SIG-M5 (cell line): ENCODE measurements around the gene PYCARD.
"Not testable (repeated sequence)": the region's sequence is repeated elsewhere in the genome, so short reads cannot be mapped to it uniquely, and the experiment has no call there.

Experiments
- DNase-seq: peaks from one replicate; lab custom pipeline; 2025; lab: John Stamatoyannopoulos, UW

The PYCARD gene

GRCh38 chr16:31215287-31216162 lies 13.0 kb upstream of the PYCARD start:
- DNase-seq, result no peak

- no peak for DNase-seq
Observed at GRCh38 chr16:31214708-31215286, 12.2 kb upstream of the PYCARD start.

DNA sequence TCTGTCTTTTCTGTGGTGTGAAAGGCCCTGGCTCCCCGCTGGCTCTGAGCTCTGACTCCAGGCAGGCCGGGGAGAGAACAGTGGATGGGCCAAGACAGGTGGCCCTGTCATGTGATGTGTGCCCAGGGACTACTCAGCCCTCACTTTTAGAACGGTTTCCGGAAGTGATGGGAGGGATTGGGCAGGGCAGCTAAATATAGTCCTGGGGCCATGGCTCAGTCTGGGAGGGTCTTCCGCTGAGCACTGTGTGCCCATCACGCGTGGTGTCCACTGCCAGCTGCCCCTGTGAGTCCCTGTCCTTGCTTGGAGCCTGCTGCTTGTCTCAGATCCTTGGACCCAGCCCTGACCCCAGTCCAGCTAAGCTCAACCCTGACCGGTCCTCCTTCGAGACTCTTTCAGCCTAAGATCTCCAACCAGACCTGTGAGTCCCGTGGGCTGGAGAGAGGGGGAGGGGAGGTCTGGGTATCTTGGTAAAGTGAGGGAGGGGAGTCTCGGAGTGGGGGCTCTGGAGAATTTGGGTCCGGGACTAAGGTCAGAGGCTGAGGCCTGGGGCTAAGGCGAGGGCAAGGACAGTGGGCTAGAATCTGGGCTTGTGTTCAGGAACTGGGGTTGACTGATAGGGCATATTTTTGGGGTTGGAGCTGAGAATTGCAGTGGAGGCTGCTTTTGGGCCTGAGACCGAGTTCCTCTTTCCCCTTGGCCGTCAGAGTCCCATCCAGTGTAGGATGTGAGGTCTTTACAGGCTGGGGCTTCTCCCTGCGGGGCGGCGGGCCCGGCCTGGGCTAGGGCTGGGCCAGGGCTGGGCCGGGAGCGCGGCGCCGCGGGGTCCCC lies 11.5 kb upstream of the PYCARD start, which contains the start of gene TRIM72:
Gene TRIM72 (plus strand): TSS at position 243 of the 831 bp plus-strand sequence. CDS start 620 bp downstream, outside the sequence.
- no peak for DNase-seq

DNA sequence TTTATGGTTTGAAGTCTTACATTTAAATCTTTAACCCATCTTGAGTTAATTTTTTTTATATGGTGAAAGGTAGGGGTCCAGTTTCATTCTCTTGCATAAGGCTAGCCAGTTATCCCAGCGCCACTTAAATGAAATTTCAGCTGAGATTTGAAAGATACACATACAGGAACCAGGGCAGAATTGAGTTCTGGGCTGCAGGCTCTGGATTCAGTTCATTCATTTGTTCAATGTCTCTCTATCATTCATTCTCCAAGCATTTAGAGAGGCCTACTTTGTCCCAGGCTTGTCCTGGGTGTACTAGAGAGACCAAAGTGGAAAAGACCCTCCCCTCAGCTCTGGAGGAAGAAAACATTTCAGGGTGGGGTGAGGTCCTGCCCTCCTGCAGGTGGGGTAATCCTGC lies 10.8 kb upstream of the PYCARD start:
- no peak for DNase-seq

DNA sequence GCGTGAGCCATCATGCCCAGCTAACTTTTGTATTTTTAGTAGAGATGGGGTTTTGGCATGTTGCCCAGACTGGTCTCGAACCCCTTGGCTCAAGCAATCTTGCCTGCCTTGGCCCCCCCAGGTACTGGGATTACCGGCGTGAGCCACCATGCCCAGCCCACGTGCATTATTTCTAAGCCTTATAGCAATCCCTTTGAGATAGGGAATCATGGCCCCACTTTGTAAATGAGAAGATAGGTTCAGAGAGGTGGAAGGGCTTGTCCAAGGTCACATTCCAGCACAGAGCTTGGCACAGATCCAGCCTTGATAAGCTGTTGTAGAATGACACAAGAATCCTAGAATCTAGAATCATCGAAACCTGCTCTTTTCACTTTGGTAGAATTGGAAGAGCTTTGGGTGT lies 4.2 kb upstream of the PYCARD start:
- DNase-seq, result no peak

DNA sequence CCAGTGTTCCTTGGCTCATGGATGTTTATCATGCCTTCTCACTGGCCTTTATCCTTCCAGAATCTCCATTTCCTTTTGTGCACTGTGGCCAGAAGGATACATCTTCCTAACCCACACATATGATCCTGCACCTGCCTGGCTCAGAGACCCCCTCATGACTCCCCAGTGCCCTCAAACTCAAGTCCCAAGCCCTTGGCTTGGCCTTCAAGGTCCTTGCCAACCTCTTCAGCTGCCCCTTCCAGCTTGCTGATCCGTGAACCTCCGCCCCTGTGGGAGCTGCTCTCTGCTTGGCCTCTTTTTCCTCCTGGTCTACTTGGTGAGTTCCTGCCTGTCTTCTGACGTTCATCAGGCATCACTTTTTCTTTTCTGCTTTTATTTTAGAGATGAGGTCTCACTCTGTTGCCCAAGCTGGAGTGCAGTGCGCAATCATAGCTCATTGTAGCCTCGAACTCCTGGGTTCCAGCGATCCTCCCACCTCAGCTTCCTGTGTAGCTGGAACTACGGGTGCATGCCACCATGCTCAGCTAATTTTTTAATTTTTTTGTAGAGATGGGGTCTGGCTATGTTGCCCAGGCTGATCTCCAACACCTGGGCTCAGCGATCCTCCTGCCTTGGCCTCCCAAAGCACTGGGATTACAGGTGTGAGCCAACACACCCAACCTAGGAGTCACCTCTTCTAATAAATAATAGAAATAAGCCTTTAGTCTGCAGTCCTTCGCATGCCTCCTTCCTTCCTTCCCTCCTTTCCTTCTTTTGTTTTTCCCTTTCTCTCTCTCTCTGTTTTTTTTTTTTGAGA lies 2.5 kb upstream of the PYCARD start:
- no peak for DNase-seq

GRCh38 chr16:31201582-31202413 lies 762 bp downstream of the PYCARD start:
- DNase-seq, result peak; percentile 17

GRCh38 chr16:31200821-31201568 lies 1.6 kb downstream of the PYCARD start:
- DNase-seq, result no peak

GRCh38 chr16:31200111-31200510 lies 2.4 kb downstream of the PYCARD start:
- not testable (repeated sequence) for DNase-seq

GRCh38 chr16:31199430-31200041 lies 3.0 kb downstream of the PYCARD start:
- DNase-seq, result no peak

GRCh38 chr16:31198207-31198882 lies 4.2 kb downstream of the PYCARD start:
- no peak for DNase-seq

GRCh38 chr16:31196324-31197088 lies 6.1 kb downstream of the PYCARD start:
- no peak for DNase-seq

DNA sequence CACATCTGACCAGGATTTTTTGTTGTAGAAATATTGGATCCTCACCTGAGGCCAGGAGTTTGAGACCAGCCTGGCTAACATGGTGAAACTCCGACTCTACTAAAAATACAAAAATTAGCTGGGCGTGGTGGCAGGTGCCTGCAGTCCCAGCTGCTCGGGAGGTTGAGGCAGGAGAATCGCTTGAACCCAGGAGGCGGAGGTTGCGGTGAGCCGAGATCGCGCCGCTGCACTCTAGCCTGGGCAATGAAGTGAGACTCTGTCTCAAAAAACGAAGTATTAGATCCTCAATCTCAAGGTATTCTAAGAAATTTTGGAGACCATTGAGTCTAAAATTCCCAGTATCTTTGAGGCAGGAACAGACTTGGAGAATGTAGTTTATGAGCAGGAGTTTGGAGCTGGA lies 6.7 kb downstream of the PYCARD start:
- not testable (repeated sequence) for DNase-seq

DNA sequence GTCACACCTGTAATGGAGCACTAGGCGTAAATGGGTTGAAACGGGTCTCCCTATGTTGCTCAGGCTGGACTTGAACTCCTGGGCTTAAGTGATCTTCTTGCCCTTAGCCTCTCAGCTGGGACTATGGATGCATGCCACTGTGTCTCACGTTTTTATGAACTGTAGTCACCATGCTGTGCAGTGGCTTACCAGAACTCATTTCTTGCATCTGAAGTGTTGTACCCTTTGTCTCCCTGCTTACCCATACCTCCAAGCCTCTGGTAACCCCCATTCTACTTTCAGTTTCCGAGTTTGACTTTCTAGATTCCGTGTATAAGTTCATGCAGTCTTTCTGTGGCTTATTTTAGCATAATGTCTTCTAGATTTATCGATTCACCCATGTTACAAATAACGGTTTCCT lies 7.7 kb downstream of the PYCARD start:
- no peak for DNase-seq

- no peak for DNase-seq
Observed at GRCh38 chr16:31193874-31194273, 8.7 kb downstream of the PYCARD start.

DNA sequence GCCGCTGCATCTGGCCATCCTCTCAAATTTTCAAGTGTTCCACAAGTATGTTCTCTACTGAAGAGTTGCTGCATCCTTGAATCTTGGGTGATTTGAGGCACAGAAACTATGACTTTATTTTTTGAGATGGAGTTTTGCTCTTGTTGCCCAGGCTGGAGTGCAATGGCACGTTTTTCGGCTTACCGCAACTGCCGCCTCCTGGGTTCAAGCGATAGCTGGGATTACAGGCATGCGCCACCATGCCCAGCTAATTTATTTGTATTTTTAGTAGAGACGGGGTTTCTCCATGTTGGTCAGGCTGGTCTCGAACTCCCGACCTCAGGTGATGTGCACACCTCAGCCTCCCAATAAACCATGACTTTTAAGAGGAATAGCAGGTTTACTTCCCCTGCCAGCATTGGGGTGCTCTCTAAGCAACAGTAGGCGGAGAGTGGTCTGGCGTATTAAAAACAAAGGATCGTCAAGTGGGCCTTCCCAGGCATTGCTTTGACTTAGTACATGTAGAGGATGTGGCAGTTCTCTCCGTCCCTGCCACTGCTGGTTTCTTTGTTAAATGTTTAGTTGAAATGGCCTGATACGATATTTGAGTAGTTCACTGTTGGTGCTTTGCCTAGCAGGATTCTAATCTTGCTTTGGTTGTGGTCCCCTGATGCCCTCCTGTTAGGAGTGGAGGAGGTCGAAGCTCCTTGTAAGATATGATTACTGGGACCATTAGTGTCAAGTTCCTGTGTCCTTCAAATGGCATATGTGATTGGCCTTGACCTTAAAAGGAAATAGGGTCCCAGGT lies 9.5 kb downstream of the PYCARD start:
- DNase-seq, result no peak

DNA sequence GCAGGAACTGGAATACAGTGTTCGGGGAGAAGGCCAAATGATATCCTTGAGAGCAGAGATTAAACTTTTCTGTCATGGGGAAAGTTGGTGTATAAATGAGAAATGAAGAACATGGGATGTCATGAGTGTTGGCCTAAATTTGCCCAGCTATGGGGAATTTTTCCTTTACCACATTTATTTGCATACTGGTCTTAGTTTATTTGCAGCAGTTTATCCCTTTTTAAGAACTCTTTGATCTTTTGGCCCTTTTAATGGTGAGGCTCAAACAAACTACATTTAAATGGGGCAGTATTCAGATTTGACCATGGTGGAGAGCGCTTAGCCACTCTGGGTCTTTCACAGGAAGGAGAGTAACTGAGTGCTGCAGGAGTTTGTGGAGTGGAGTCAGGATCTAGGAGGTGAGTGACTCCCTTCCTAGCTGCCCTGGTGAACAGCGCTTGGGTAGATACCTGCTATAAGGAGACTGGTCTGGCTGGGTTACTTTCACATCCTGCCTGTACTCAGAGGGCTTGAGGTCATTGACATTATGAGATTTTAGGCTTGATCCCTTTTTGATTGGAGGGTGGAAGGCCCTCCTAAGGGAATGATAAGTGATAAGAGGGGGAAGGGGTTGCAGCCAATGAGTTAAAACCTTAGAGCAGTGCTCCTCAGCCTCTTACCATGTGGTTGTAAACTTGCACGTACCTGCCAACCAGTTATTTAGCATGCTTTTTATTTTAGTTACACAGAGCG lies 10.7 kb downstream of the PYCARD start:
- DNase-seq, result no peak
